ENCODE results near the gene LAMA5. TPM values are rescaled to one million over a fixed set of nuclear protein-coding genes. Genes with fewer than 3 reads are reported as not detected.
A peak's percentile ranks its signal among the peaks of the same experiment; 100 is the strongest.

Gene LAMA5
- total RNA-seq, 1 experiment from 2014 or later: 28.3 TPM

DNA sequence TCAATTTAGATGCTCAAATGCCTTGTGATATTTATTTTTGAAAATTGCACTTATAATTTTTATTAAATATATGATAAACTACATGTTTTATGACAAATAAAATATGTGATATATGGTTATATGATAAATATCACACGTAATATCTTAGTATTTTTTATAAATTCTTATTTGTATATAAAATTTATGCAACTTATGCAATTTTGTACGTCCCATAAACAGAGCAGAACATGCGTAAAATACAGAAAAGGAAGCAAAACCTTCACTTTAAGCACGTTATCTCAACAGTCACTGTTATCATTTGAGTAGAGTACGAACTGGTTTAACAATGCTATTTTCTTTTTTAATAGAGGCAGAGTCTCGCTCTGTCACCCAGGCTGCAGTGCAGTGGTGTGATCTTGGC is 80.0 kb downstream of the LAMA5 start:
- no peak for DNase-seq (ENCODE audit: low spot score)
- in situ Hi-C loops (cut with HindIII; ENCODE audit: low sequenced_read_pairs): loop anchor here (25.0 kb wide), 1 partner anchor 275 kb away; no protein-coding TSS in a partner anchor

- in situ Hi-C loops (cut with HindIII; ENCODE audit: low sequenced_read_pairs): loop anchor here (25.0 kb wide), 1 partner anchor 274 kb away; no protein-coding TSS in a partner anchor
- DNase-seq (ENCODE audit: low spot score): peak; percentile 76
These were observed 80.5 kb downstream of the LAMA5 start for GRCh38 chr20:62286493-62287064.

- DNase-seq (ENCODE audit: low spot score): no peak
- in situ Hi-C loops (cut with HindIII; ENCODE audit: low sequenced_read_pairs): loop anchor here (25.0 kb wide), 1 partner anchor 273 kb away; no protein-coding TSS in a partner anchor
These were observed 81.4 kb downstream of the LAMA5 start for GRCh38 chr20:62285722-62286121.

DNA sequence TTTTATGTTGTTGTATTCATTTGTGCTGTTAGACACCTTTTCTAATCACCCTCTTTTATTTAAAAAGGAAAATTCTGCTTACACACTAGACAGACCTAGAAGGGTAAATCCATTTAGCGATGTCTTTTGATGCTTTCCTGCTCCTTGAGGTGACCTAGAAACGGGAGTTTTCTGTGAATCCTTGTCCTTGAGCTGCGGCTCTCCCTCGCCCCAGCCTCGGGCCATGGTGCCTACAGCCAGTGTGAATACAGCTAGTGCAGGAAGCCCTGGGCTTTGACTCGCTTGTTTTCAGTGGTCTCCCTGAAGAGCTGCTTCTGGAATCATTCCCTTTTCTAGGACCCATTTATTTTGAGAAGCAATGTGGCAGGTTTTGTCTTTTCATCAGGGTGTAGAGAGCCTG is 82.0 kb downstream of the LAMA5 start:
- in situ Hi-C loops (cut with HindIII; ENCODE audit: low sequenced_read_pairs): loop anchor here (25.0 kb wide), 1 partner anchor 273 kb away; no protein-coding TSS in a partner anchor

GRCh38 chr20:62284448-62284847 is 82.7 kb downstream of the LAMA5 start:
- no peak for DNase-seq (ENCODE audit: low spot score)
- in situ Hi-C loops (cut with HindIII; ENCODE audit: low sequenced_read_pairs): loop anchor here (25.0 kb wide), 1 partner anchor 272 kb away; no protein-coding TSS in a partner anchor

More for the DNA sequence above, 82.0 kb downstream of the LAMA5 start:
- DNase-seq (ENCODE audit: low spot score): no peak

GRCh38 chr20:62282877-62283503 is 84.1 kb downstream of the LAMA5 start:
- in situ Hi-C loops (cut with HindIII; ENCODE audit: low sequenced_read_pairs): loop anchor here (25.0 kb wide), 1 partner anchor 271 kb away; no protein-coding TSS in a partner anchor

DNA sequence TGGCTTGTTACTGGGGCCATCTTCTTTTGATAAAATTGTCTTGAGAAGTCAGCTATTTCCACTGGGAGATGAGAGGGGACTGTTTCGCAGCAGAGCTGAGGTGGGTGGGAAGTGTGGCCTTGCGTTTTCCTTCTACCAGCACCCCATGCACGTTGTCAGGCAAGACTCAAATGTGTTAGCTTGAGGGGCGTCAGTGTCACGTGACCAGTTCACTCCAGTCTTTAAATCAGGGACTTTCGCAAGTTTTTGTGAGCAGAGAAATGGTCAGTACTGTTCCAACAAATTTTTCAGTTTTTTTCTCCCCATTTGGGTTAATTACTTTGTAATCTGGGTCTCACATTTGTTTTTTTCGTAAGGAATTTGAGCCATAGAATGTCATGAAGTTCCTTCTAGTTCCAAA is 85.0 kb downstream of the LAMA5 start:
- DNase-seq (ENCODE audit: low spot score): no peak
- in situ Hi-C loops (cut with HindIII; ENCODE audit: low sequenced_read_pairs): loop anchor here (25.0 kb wide), 1 partner anchor 270 kb away; no protein-coding TSS in a partner anchor

More at GRCh38 chr20:62282877-62283503, 84.1 kb downstream of the LAMA5 start:
- no peak for DNase-seq (ENCODE audit: low spot score)

DNA sequence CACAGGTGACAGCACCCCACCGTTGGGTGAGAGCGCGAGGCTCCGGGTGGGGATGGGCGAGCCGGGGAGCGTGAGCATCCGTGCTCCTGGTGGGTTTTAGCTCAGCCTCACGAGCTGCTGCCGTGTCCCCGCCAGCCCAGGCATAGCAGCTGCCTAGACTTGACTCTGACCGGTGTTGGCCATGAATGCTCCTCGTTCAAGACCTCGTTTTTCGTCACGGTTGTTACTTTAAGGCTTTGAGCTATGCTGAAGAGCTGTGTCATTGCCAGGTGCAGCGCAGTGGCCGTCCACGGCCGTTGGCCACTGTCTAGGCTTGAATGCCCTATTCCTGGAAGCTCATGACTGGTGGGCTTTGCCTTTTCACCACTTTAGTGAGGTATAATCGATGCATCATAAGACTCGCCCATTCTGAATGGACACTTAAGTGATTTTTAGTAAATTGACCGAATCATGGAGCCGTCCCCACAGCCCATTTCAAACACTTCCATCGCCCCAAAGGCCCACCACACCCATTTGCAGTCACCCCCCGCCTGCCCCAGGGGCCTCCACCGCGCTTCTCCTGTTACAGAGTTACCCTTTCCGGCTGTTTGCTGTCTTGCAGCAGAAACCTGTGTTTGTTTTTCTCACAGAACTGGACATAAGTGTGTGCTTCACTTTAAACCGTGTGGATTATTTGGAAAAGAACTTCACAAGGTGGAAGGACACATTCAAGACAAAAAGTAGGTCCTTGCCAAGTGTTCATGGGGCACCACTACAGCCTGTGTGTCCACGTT is 85.8 kb downstream of the LAMA5 start:
- DNase-seq (ENCODE audit: low spot score): no peak
- in situ Hi-C loops (cut with HindIII; ENCODE audit: low sequenced_read_pairs): loop anchor here (25.0 kb wide), 1 partner anchor 269 kb away; no protein-coding TSS in a partner anchor

GRCh38 chr20:62280303-62280702 is 86.8 kb downstream of the LAMA5 start:
- in situ Hi-C loops (cut with HindIII; ENCODE audit: low sequenced_read_pairs): loop anchor here (25.0 kb wide), 1 partner anchor 268 kb away; no protein-coding TSS in a partner anchor

GRCh38 chr20:62277253-62277652 is 89.9 kb downstream of the LAMA5 start:
- peak; percentile 58 for DNase-seq (ENCODE audit: low spot score)
- in situ Hi-C loops (cut with HindIII; ENCODE audit: low sequenced_read_pairs): loop anchor here (25.0 kb wide), 1 partner anchor 265 kb away; no protein-coding TSS in a partner anchor

More at GRCh38 chr20:62280303-62280702, 86.8 kb downstream of the LAMA5 start:
- no peak for DNase-seq (ENCODE audit: low spot score)

- DNase-seq (ENCODE audit: low spot score): peak; percentile 99
- in situ Hi-C loops (cut with HindIII; ENCODE audit: low sequenced_read_pairs): loop anchor here (25.0 kb wide), 1 partner anchor 264 kb away; no protein-coding TSS in a partner anchor
These were observed 90.7 kb downstream of the LAMA5 start for GRCh38 chr20:62276439-62276838.

DNA sequence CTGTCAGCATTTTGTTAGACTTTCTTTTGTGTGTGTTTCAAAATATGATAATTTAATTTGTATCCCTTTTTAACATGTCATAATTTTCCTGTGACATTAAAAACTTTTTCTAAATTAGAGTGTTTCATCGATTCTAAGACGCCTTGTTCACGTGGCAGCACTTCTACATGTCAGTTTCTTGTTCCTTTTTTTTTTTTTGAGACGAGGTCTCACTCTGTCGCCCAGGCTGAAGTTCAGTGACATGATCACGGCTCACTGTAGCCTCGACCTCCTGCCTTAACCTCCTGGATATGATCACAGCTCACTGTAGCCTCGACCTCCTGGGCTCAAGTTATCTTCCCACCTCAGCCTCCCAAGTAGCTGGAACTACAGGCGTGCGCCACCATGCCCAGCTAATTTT is 91.9 kb downstream of the LAMA5 start:
- in situ Hi-C loops (cut with HindIII; ENCODE audit: low sequenced_read_pairs): loop anchor here (25.0 kb wide), 1 partner anchor 263 kb away; no protein-coding TSS in a partner anchor
- DNase-seq (ENCODE audit: low spot score): no peak

DNA sequence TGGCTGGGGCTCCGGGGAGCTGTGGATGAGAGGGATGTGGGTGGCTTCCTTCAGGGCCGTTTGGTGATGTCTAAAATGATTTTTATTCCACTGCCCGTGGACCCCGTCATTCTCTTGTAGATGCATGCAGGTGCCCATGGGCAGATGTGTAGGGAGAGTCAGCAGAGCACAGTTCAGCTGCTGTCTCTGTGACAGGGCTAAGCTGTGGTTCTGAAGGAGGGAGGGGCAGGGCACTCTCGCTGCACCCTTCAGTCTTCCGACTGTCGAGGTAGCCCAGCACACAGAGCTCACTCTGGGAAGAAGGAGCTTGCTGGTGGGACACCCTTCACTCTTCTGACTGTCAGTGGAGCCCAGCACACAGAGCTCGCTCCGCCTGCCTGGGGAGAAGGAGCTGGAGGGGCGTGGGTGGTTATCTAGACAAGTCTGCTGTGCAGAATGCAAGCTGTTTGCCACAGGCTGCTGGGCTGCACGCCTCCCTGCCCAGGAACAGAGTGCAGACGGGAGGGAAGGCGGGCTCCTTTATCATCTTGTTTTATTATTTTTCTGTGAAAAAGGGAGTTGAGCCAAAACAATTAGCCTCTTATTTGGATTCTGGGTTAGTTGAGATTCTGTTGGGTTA is 92.7 kb downstream of the LAMA5 start:
- in situ Hi-C loops (cut with HindIII; ENCODE audit: low sequenced_read_pairs): no loop called here
- DNase-seq (ENCODE audit: low spot score): peak; percentile 64

DNA sequence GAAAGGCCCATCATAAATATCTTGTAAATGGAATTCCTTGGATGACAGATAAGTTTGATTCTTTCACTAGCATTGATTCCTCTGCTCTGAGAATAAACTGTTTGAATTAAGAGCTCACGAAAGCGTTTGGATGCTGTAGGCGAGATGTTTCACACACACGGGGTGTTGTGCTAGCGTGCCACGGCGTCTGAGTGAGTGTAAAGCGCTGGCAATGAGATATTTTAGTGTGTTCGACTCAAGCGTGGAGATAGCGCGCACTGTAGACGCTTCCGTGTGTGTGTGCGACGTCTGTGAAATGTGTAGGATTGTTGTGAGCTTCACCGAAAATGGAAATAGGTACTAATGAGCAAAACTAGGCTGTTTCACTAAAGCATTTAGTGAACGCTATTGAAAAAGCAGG is 93.7 kb downstream of the LAMA5 start:
- no peak for DNase-seq (ENCODE audit: low spot score)
- in situ Hi-C loops (cut with HindIII; ENCODE audit: low sequenced_read_pairs): no loop called here

DNA sequence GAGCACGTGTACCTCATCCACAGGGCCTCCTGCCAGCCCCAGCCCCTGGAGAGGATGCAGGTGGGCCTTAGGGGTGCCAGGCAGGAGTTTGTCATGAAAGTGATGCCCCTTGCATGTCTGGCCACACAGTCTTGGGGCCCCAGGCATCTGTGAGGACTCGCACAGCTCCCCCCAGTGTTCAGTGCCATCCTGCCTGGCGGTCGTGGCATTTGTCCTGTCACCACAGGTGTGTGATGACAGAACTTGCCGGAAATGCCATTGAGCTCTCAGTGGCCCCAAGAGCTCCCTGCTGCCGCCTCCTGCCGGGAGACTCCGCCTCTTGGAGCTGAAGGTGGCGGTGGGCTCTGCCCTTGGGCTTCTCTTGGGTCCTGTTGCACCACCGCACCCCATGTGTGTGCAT is 94.9 kb downstream of the LAMA5 start:
- no peak for DNase-seq (ENCODE audit: low spot score)
- in situ Hi-C loops (cut with HindIII; ENCODE audit: low sequenced_read_pairs): no loop called here

- in situ Hi-C loops (cut with HindIII; ENCODE audit: low sequenced_read_pairs): no loop called here
These were observed 97.2 kb downstream of the LAMA5 start for GRCh38 chr20:62269871-62270270.

DNA sequence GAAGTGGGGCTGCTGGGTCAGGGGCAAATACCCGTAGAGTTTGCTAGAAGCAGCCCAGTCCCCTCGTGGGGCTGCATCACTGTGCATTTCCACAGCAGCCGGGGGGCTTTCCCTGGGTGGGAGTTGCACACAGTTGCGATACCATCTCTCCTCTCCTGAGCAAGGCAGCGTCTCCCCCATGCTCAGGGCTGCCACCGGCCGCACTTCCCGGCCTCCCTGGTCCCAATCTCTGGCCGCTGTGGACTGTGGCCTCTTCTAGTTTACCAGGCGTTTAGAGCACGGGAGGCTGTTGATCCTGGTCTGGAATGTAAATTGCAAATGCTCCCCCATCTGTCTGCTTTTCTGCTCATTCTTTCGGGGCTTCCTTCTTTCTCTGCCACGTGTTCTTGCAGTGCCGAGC is 97.7 kb downstream of the LAMA5 start:
- peak; percentile 46 for DNase-seq (ENCODE audit: low spot score)
- in situ Hi-C loops (cut with HindIII; ENCODE audit: low sequenced_read_pairs): no loop called here

More at GRCh38 chr20:62269871-62270270, 97.2 kb downstream of the LAMA5 start:
- no peak for DNase-seq (ENCODE audit: low spot score)

DNA sequence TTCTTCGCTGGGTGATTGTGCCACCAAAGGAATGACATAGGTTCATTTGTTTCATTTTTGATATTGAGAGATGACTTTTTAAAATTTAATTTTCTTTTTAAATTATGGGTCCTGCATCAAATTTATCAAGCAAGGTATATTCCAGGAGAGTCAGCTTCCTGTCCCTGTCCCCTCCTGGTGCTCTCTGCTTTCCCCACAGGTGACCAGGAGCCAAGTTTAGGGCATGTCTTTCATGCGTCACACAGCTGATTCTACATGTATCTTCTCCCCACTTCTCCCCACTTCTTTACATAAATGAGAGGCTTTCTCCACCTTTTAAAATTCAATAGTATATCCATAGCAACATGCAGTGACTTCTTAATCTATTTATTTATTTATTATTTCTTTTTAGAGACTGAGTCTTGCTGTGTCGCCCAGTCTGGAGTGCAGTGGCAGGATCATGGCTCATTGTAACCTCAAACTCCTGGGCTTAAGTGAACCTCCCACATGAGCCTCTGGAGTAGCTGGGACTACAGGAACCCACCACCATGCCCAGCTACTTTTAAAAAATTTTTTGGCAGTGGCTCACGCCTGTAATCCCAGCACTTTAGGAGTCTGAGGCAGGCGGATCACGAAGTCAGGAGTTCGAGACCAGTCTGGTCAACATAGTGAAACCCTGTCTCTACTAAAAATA is 98.7 kb downstream of the LAMA5 start:
- in situ Hi-C loops (cut with HindIII; ENCODE audit: low sequenced_read_pairs): no loop called here
- DNase-seq (ENCODE audit: low spot score): no peak
